Erythroblast (primary cell): Measurements from ENCODE around the gene FCER2.

Source experiments
- DNase-seq, 2 experiments: peaks; one replicate each; lab custom pipeline; 2025; lab: John Stamatoyannopoulos, UW
- GATA1 ChIP-seq: IDR thresholded peaks from 2 replicates; pipeline ENCODE4 v1.6.1; 2011; ENCODE audit warnings: low read depth, mild to moderate bottlenecking, control low read depth, low read length, moderate library complexity
- POLR2A ChIP-seq: IDR thresholded peaks from 2 replicates; pipeline ENCODE4 v1.6.1; 2011; ENCODE audit warnings: mild to moderate bottlenecking, low read length

FCER2 gene

GRCh38 chr19:7672522-7672921, 29.4 kb downstream of the FCER2 start:
- DNase-seq = no peak
- TF ChIP-seq POLR2A = no peak

GRCh38 chr19:7670790-7671189, 31.1 kb downstream of the FCER2 start:
- no peak for DNase-seq
- TF ChIP-seq GATA1 (no peak), POLR2A (no peak)

GRCh38 chr19:7670150-7670783, 31.7 kb downstream of the FCER2 start:
- DNase-seq = no peak
- TF ChIP-seq POLR2A (no peak), GATA1 (no peak)

GRCh38 chr19:7669641-7670040, 32.3 kb downstream of the FCER2 start:
- DNase-seq = no peak
- TF ChIP-seq GATA1 (no peak), POLR2A (no peak)

- no peak for TF ChIP-seq GATA1
- TF ChIP-seq POLR2A = no peak
- DNase-seq = no peak
Measured at GRCh38 chr19:7668842-7669241, 33.1 kb downstream of the FCER2 start, which contains the start of gene RETN. TSS of gene RETN (plus strand) at chr19:7669049. CDS start at chr19:7669327, 278 bp downstream.

- DNase-seq = no peak
- TF ChIP-seq GATA1 = no peak
- TF ChIP-seq POLR2A = no peak
Measured at GRCh38 chr19:7665076-7665475, 36.9 kb downstream of the FCER2 start.

- DNase-seq = no peak
- TF ChIP-seq GATA1 (no peak), POLR2A (no peak)
Measured at GRCh38 chr19:7663706-7664105, 38.2 kb downstream of the FCER2 start.

- TF ChIP-seq POLR2A (no peak), GATA1 (no peak)
- no peak for DNase-seq
Measured at GRCh38 chr19:7662657-7663056, 39.3 kb downstream of the FCER2 start.

- no peak for DNase-seq
- TF ChIP-seq POLR2A (no peak), GATA1 (no peak)
Measured at GRCh38 chr19:7661744-7662538, 40.0 kb downstream of the FCER2 start.

- no peak for DNase-seq
- TF ChIP-seq POLR2A (no peak), GATA1 (no peak)
Measured at GRCh38 chr19:7658219-7658686, 43.7 kb downstream of the FCER2 start.

GRCh38 chr19:7657131-7657751, 44.7 kb downstream of the FCER2 start:
- TF ChIP-seq GATA1 (no peak), POLR2A (no peak)
- DNase-seq = no peak

GRCh38 chr19:7655581-7655980, 46.4 kb downstream of the FCER2 start:
- TF ChIP-seq GATA1 (no peak), POLR2A (no peak)
- DNase-seq = no peak

- DNase-seq = no peak
- no peak for TF ChIP-seq POLR2A
- no peak for TF ChIP-seq GATA1
Measured at GRCh38 chr19:7654401-7654800, 47.5 kb downstream of the FCER2 start.
